Right atrium auricular region (tissue), 2 donors: ENCODE measurements around the gene KIF20A. TPM values are rescaled to one million over a fixed set of nuclear protein-coding genes. Genes with fewer than 3 reads are reported as not detected.

Experiments used
- DNase-seq: peaks from one replicate; pipeline ENCODE4 v3.0.0-alpha.2; 2019; ENCODE audit warnings: low spot score
- H3K27ac ChIP-seq, 2 donors: fragments of 200-600 bp; sonication (generic); 1 replicate in 1 of 2; 2 replicates in 1 of 2; pipeline ENCODE4 v1.5.1; 2016 to 2019
- H3K27me3 ChIP-seq, 2 donors: fragments of 200-600 bp; sonication (generic); one replicate each; pipeline versions ENCODE4 v1.5.1 to v1.6.0; 2017 to 2019
- H3K36me3 ChIP-seq: fragments of 200-600 bp; sonication (generic); one replicate; pipeline ENCODE4 v1.5.1; 2016
- H3K4me1 ChIP-seq, 2 donors: fragments of 200-600 bp; sonication (generic); one replicate each; pipeline versions ENCODE4 v1.5.1 to v1.6.0; 2017 to 2019
- H3K4me3 ChIP-seq, 2 donors: fragments of 200-600 bp; sonication (generic); 1 replicate in 1 of 2; 2 replicates in 1 of 2; pipeline ENCODE4 v1.5.1; 2017 to 2019; ENCODE audit warnings: mild to moderate bottlenecking in 1 of 2, moderate library complexity in 1 of 2
- H3K9me3 ChIP-seq, 2 donors: fragments of 200-600 bp; sonication (generic); one replicate each; pipeline ENCODE4 v1.5.1; 2019
- total RNA-seq, 2 donors: library from RNA; depleted of rRNA; stranded (reverse); fragments of >200 nt; gene quantifications; one replicate each; pipeline ENCODE4 v1.1.0, GENCODE V29; 2016
- TF ChIP-seq, protein P1 (sequence below), 2 donors: fragments of 200-600 bp; sonication (generic); IDR thresholded peaks; one replicate each; pipeline ENCODE4 v1.5.1; 2019; ENCODE audit warnings: antibody characterized with exemption in 2 of 2

Gene KIF20A
- total RNA-seq, 2 donors from 2014 or later = 0.12 to 4.3 TPM

DNA sequence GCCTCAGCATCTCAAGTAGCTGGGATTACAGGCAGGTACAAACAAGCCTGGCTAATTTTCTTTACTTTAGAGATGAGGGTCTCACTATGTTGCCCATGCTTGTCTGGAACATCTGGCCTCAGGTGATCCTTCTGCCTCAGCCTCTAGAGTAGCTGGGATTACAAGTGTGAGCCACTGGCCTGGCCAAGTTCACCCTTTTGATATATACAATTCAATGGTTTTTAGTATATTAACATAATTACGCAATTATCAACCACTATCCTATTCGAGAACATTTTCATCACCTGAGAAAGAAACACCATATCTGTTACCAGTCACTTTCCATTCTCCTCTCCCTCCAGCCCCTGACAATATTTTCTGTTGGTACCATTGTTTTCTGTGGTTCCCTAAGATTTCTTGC is 37.9 kb downstream of the KIF20A start:
- no peaks in the 10 kb centered on the region for H3K27me3 ChIP-seq
- TF ChIP-seq, protein P1, sequence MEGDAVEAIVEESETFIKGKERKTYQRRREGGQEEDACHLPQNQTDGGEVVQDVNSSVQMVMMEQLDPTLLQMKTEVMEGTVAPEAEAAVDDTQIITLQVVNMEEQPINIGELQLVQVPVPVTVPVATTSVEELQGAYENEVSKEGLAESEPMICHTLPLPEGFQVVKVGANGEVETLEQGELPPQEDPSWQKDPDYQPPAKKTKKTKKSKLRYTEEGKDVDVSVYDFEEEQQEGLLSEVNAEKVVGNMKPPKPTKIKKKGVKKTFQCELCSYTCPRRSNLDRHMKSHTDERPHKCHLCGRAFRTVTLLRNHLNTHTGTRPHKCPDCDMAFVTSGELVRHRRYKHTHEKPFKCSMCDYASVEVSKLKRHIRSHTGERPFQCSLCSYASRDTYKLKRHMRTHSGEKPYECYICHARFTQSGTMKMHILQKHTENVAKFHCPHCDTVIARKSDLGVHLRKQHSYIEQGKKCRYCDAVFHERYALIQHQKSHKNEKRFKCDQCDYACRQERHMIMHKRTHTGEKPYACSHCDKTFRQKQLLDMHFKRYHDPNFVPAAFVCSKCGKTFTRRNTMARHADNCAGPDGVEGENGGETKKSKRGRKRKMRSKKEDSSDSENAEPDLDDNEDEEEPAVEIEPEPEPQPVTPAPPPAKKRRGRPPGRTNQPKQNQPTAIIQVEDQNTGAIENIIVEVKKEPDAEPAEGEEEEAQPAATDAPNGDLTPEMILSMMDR (IDR thresholded peaks at IDR 0.05) = no peak
- H3K4me3 ChIP-seq = no peak overlapping the region
- H3K36me3 ChIP-seq = no peaks in the 10 kb centered on the region
- no peaks in the 10 kb centered on the region for H3K9me3 ChIP-seq
- DNase-seq = no peak
- H3K4me1 ChIP-seq = peaks cover 0 to 16% of the 10 kb centered on the region in 2 donors
- no peak overlapping the region for H3K27ac ChIP-seq

DNA sequence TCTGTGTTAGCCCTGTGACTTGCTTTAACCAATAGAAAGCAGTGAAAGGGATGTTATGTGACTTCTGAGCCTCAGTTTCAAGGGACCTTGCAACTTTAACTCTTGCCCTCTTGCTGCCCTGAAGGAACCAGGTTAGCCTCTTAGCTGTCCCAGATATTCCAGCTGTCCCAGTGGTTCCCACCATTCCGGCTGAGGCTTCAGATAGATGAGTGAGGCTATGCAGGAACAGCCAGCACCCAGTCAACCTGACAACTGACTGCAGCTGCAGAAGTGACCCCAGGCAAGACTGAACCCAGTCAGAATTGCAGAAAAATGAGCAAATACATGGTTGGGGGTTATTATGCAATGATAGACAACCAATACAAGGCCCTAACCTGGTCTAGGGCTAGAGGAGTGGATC is 44.6 kb downstream of the KIF20A start:
- Histone ChIP-seq H3K4me1 (no peaks in the 10 kb centered on the region), H3K36me3 (no peaks in the 10 kb centered on the region), H3K27ac (no peak overlapping the region), H3K27me3 (no peaks in the 10 kb centered on the region), H3K9me3 (peaks cover 0 to 6% of the 10 kb centered on the region in 2 donors), H3K4me3 (no peak overlapping the region)
- TF ChIP-seq, protein P1 (IDR thresholded peaks at IDR 0.05) = no peak
- DNase-seq = no peak

DNA sequence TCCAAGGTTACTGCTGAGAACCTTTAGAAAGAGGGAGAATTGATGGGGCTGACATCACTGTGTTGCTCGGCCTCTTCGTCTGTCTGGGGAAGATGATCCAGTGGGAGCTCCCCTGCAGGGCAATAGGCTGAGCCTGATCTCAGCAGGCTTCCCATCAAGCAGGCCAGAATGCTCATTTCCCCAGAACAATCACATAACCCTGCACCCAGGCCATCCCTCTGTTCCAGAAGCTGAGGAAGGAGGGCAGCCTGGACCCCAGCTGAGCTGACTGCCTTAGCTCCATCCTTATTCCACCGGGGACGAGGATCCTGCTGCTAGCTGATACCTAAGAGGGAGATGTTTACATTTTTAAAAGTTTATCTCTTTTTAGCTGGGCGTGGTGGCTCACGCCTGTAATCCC is 45.8 kb downstream of the KIF20A start:
- no peak overlapping the region for H3K27ac ChIP-seq
- TF ChIP-seq, protein P1 (IDR thresholded peaks at IDR 0.05) = no peak

DNA sequence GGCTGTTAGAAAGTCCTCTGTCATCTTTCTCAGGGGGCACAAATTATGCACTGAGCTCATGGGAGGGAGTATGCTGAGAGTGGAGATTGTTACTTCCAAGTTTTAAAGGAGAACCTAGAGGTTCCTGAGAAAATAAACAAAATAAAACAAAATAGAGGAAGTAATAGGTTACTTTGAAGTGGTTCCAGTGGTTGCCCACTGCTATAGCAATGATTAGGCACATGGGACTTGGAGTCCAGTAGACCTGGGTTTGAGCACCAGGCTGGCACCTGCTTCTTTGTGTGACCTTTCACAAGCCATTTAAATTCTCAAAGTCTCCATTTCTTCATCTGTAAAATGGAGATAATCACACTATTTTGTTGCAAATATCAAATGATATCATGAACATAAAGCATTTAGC is 48.0 kb downstream of the KIF20A start:
- no peak for DNase-seq

More for the DNA sequence above, 45.8 kb downstream of the KIF20A start:
- no peaks in the 10 kb centered on the region for H3K36me3 ChIP-seq
- DNase-seq = no peak
- H3K4me3 ChIP-seq = no peak overlapping the region
- peaks cover 0 to 3% of the 10 kb centered on the region in 2 donors for H3K4me1 ChIP-seq
- peaks cover 0 to 6% of the 10 kb centered on the region in 2 donors for H3K9me3 ChIP-seq
- H3K27me3 ChIP-seq = no peaks in the 10 kb centered on the region

DNA sequence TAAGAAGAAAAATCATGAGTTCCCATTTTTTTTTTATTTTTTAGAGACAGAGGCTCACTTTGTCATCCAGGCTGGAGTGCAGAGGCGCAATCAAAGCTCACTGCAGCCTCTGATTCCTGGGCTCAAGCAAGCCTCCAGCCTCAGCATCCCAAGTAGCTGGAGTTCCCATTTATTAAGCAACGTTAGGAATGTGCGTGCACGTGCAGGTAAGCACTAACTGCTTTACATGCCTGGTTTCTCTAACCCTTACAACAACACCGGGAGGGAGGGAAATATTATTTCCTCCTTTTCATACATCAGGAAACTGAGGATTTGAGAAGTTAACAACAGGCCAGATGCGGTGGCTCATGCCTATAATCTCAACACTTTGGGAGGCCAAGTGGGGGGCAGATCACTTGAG is 50.5 kb downstream of the KIF20A start:
- H3K4me1 ChIP-seq = peaks cover 0 to 19% of the 10 kb centered on the region in 2 donors

More for the DNA sequence above, 48.0 kb downstream of the KIF20A start:
- Histone ChIP-seq H3K4me1 (peaks cover 0 to 19% of the 10 kb centered on the region in 2 donors), H3K4me3 (no peak overlapping the region), H3K9me3 (peaks cover 0 to 6% of the 10 kb centered on the region in 2 donors), H3K27ac (no peak overlapping the region), H3K27me3 (no peaks in the 10 kb centered on the region), H3K36me3 (no peaks in the 10 kb centered on the region)
- TF ChIP-seq, protein P1 (IDR thresholded peaks at IDR 0.05) = no peak

More for the DNA sequence above, 50.5 kb downstream of the KIF20A start:
- H3K4me3 ChIP-seq = no peak overlapping the region
- peaks cover 0 to 6% of the 10 kb centered on the region in 2 donors for H3K9me3 ChIP-seq
- H3K27ac ChIP-seq = peak overlapping the region in 1 of 2 donors; percentile 73
- no peaks in the 10 kb centered on the region for H3K36me3 ChIP-seq
- no peaks in the 10 kb centered on the region for H3K27me3 ChIP-seq
- no peak for DNase-seq
- TF ChIP-seq, protein P1 (IDR thresholded peaks at IDR 0.05) = no peak
